Neural progenitor cell (in vitro differentiated cells): ENCODE results near the gene DOK4.

Experiments used
- CTCF ChIP-seq: fragments of 200-600 bp; sonication (generic); IDR thresholded peaks from 2 replicates; pipeline ENCODE4 v1.5.1; 2017; ENCODE audit warnings: antibody characterized with exemption, mild to moderate bottlenecking
- EZH2 ChIP-seq: fragments of 200-600 bp; sonication (generic); IDR thresholded peaks from 2 replicates; pipeline ENCODE4 v1.6.1; 2017; ENCODE audit warnings: antibody characterized with exemption, mild to moderate bottlenecking, moderate library complexity
- EZH2phosphoT487 ChIP-seq: fragments of 200-600 bp; sonication (generic); IDR thresholded peaks from 2 replicates; pipeline ENCODE4 v1.6.1; 2017; ENCODE audit warnings: antibody characterized with exemption

- TF ChIP-seq EZH2 (no peak), CTCF (no peak), EZH2phosphoT487 (no peak)
Measured at GRCh38 chr16:57447186-57447962, 38.9 kb downstream of the DOK4 start, which contains the start of the genes CIAPIN1 and COQ9.
